Measurements from ENCODE around the gene FLRT1. TPM values are rescaled to one million over a fixed set of nuclear protein-coding genes. Genes with fewer than 3 reads are reported as not detected.

Gene FLRT1
- total and polyA plus RNA-seq, 2 donors (not counting 1 experiment from before 2014, with no cell fraction given), result 0.02 to 0.17 TPM

- DNase-seq (ENCODE audit: low read depth in 2 of 2), result no peak
Measured at GRCh38 chr11:64026575-64027205, 9.0 kb upstream of the FLRT1 start.

GRCh38 chr11:64027651-64028397, 7.9 kb upstream of the FLRT1 start:
- Histone ChIP-seq H3K36me3 (ENCODE audit: control insufficient read depth, insufficient read depth, low read length) (no peaks in the 10 kb centered on the region), H3K79me2 (ENCODE audit: control insufficient read depth, insufficient read depth, low read length) (no peaks in the 10 kb centered on the region), H3K9ac (ENCODE audit: insufficient read depth, low read length) (no peak overlapping the region), H3K4me1 (ENCODE audit: control insufficient read depth, extremely low read depth, insufficient read depth, low read length) (no peaks in the 10 kb centered on the region), H3K27ac (ENCODE audit: insufficient read depth, low read length) (no peak overlapping the region), H3K27me3 (ENCODE audit: control insufficient read depth, insufficient read depth, low read length) (no peaks in the 10 kb centered on the region), H3K9me3 (ENCODE audit: control insufficient read depth, insufficient read depth, low read depth, low read length) (no peaks in the 10 kb centered on the region), H3K4me3 (replicated peaks in 1 of 4; ENCODE audit: control extremely low read depth in 1 of 4, insufficient read depth in 1 of 4, low read depth in 3 of 4, low read length in 4 of 4) (no peak overlapping the region), H2AFZ (ENCODE audit: low read length) (no peak overlapping the region), H4K20me1 (ENCODE audit: control insufficient read depth, extremely low read depth, insufficient read depth, low read length) (no peaks in the 10 kb centered on the region), H3K4me2 (ENCODE audit: extremely low read depth, insufficient read depth, low read length) (no peak overlapping the region)
- no peak for DNase-seq (ENCODE audit: low read depth in 2 of 2)
- TF ChIP-seq EZH2 (IDR thresholded peaks at IDR 0.05; ENCODE audit: low read length, missing control alignments), result no peak
- TF ChIP-seq CTCF (conservative IDR thresholded peaks at IDR 0.05 in 1 of 2, IDR thresholded peaks at IDR 0.05 in 1 of 2; ENCODE audit: low read depth in 1 of 2, low read length in 2 of 2), result no peak

More at GRCh38 chr11:64026575-64027205, 9.0 kb upstream of the FLRT1 start:
- Histone ChIP-seq H3K27ac (ENCODE audit: insufficient read depth, low read length) (no peak overlapping the region), H3K4me3 (replicated peaks in 1 of 4; ENCODE audit: control extremely low read depth in 1 of 4, insufficient read depth in 1 of 4, low read depth in 3 of 4, low read length in 4 of 4) (no peak overlapping the region), H4K20me1 (ENCODE audit: control insufficient read depth, extremely low read depth, insufficient read depth, low read length) (no peaks in the 10 kb centered on the region), H3K36me3 (ENCODE audit: control insufficient read depth, insufficient read depth, low read length) (no peaks in the 10 kb centered on the region), H3K27me3 (ENCODE audit: control insufficient read depth, insufficient read depth, low read length) (no peaks in the 10 kb centered on the region), H3K4me1 (ENCODE audit: control insufficient read depth, extremely low read depth, insufficient read depth, low read length) (no peaks in the 10 kb centered on the region), H3K4me2 (ENCODE audit: extremely low read depth, insufficient read depth, low read length) (no peak overlapping the region), H3K79me2 (ENCODE audit: control insufficient read depth, insufficient read depth, low read length) (no peaks in the 10 kb centered on the region), H2AFZ (ENCODE audit: low read length) (no peak overlapping the region), H3K9me3 (ENCODE audit: control insufficient read depth, insufficient read depth, low read depth, low read length) (no peaks in the 10 kb centered on the region), H3K9ac (ENCODE audit: insufficient read depth, low read length) (no peak overlapping the region)
- TF ChIP-seq EZH2 (IDR thresholded peaks at IDR 0.05; ENCODE audit: low read length, missing control alignments), result no peak
- TF ChIP-seq CTCF (conservative IDR thresholded peaks at IDR 0.05 in 1 of 2, IDR thresholded peaks at IDR 0.05 in 1 of 2; ENCODE audit: low read depth in 1 of 2, low read length in 2 of 2), result no peak

GRCh38 chr11:64028398-64029115, 7.2 kb upstream of the FLRT1 start:
- Histone ChIP-seq H4K20me1 (ENCODE audit: control insufficient read depth, extremely low read depth, insufficient read depth, low read length) (no peaks in the 10 kb centered on the region), H3K79me2 (ENCODE audit: control insufficient read depth, insufficient read depth, low read length) (no peaks in the 10 kb centered on the region), H3K36me3 (ENCODE audit: control insufficient read depth, insufficient read depth, low read length) (no peaks in the 10 kb centered on the region), H3K4me3 (replicated peaks in 1 of 4; ENCODE audit: control extremely low read depth in 1 of 4, insufficient read depth in 1 of 4, low read depth in 3 of 4, low read length in 4 of 4) (no peak overlapping the region), H3K27ac (ENCODE audit: insufficient read depth, low read length) (no peak overlapping the region), H3K27me3 (ENCODE audit: control insufficient read depth, insufficient read depth, low read length) (no peaks in the 10 kb centered on the region), H3K9me3 (ENCODE audit: control insufficient read depth, insufficient read depth, low read depth, low read length) (no peaks in the 10 kb centered on the region), H3K4me1 (ENCODE audit: control insufficient read depth, extremely low read depth, insufficient read depth, low read length) (no peaks in the 10 kb centered on the region), H3K4me2 (ENCODE audit: extremely low read depth, insufficient read depth, low read length) (no peak overlapping the region), H3K9ac (ENCODE audit: insufficient read depth, low read length) (no peak overlapping the region), H2AFZ (ENCODE audit: low read length) (no peak overlapping the region)
- DNase-seq (ENCODE audit: low read depth in 2 of 2), result peak; percentile 24 to 27
- TF ChIP-seq EZH2 (IDR thresholded peaks at IDR 0.05; ENCODE audit: low read length, missing control alignments) (no peak), CTCF (conservative IDR thresholded peaks at IDR 0.05 in 1 of 2, IDR thresholded peaks at IDR 0.05 in 1 of 2; ENCODE audit: low read depth in 1 of 2, low read length in 2 of 2) (no peak)

All from fibroblast of lung (primary cell).